ENCODE data around the gene MGAT4B. TPM values are rescaled to one million over a fixed set of nuclear protein-coding genes. Genes with fewer than 3 reads are reported as not detected.

MGAT4B gene
- total RNA-seq, 2 experiments from 2014 or later, result 141 to 145 TPM

DNA sequence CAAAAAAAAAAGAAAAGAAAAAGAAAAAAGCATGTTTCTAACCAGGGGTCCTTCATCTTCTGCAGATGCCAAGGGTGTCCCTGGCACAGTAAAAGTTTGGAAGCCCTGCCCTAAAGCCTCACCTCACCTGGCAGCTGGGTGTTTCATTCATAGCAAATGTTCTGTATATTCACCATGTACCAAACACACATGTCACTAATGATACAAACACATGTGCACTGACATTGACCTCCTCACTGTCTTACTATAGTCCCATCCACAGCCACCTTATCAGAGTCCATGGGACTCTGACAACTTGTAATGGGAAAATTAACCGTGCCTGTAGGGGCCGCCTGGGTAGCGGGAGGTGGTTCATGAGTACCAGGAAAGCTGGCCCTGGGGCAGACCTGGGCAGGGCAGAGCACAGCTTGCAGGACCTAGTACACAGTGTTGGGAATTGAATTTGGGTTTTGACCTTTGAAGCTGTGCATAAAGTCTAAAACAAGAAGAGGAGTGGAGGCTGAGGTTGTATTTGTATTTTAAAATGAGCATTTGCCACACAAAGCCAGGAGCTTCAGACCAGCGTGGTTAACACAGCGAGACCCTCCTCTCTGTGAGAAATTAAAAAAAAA lies 6.4 kb upstream of the MGAT4B start:
- intact Hi-C loops (cut with DNase I, micrococcal nuclease), result no loop called here
- no peak overlapping the region for H3K27ac Mint-ChIP-seq
- peaks cover 13% of the 10 kb centered on the region for H3K36me3 ChIP-seq (ENCODE audit: insufficient read depth, low read length)
- no peak for DNase-seq
- H3K27me3 ChIP-seq (ENCODE audit: control insufficient read depth in 1 of 2, insufficient read depth in 2 of 2, low read length in 2 of 2), result peaks cover 0 to 4% of the 10 kb centered on the region in 2 experiments
- TF ChIP-seq, protein P1, sequence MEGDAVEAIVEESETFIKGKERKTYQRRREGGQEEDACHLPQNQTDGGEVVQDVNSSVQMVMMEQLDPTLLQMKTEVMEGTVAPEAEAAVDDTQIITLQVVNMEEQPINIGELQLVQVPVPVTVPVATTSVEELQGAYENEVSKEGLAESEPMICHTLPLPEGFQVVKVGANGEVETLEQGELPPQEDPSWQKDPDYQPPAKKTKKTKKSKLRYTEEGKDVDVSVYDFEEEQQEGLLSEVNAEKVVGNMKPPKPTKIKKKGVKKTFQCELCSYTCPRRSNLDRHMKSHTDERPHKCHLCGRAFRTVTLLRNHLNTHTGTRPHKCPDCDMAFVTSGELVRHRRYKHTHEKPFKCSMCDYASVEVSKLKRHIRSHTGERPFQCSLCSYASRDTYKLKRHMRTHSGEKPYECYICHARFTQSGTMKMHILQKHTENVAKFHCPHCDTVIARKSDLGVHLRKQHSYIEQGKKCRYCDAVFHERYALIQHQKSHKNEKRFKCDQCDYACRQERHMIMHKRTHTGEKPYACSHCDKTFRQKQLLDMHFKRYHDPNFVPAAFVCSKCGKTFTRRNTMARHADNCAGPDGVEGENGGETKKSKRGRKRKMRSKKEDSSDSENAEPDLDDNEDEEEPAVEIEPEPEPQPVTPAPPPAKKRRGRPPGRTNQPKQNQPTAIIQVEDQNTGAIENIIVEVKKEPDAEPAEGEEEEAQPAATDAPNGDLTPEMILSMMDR (IDR thresholded peaks at IDR 0.05), result no peak
- H3K4me1 ChIP-seq (ENCODE audit: insufficient read depth, low read length), result peaks cover 18% of the 10 kb centered on the region
- H3K4me3 ChIP-seq (ENCODE audit: low read length), result no peak overlapping the region
- H3K27me3 Mint-ChIP-seq, result peaks cover 5% of the 10 kb centered on the region
- no peak overlapping the region for H3K27ac ChIP-seq (ENCODE audit: low read depth in 1 of 2, low read length in 2 of 2)
- H3K36me3 Mint-ChIP-seq (ENCODE audit: low read depth), result peaks cover 15% of the 10 kb centered on the region
- CTCF ChIA-PET, result no interaction called here
- peaks cover 14% of the 10 kb centered on the region for H3K4me1 Mint-ChIP-seq (ENCODE audit: low read depth)
- POLR2A ChIA-PET, result no interaction called here
- H3K4me3 Mint-ChIP-seq, result no peak overlapping the region
- no peaks in the 10 kb centered on the region for H3K9me3 ChIP-seq (ENCODE audit: control insufficient read depth in 1 of 2, insufficient read depth in 1 of 2, low read length in 2 of 2)
- ATAC-seq (ENCODE audit: poor library complexity), result no peak
- no peaks in the 10 kb centered on the region for H3K9me3 Mint-ChIP-seq

DNA sequence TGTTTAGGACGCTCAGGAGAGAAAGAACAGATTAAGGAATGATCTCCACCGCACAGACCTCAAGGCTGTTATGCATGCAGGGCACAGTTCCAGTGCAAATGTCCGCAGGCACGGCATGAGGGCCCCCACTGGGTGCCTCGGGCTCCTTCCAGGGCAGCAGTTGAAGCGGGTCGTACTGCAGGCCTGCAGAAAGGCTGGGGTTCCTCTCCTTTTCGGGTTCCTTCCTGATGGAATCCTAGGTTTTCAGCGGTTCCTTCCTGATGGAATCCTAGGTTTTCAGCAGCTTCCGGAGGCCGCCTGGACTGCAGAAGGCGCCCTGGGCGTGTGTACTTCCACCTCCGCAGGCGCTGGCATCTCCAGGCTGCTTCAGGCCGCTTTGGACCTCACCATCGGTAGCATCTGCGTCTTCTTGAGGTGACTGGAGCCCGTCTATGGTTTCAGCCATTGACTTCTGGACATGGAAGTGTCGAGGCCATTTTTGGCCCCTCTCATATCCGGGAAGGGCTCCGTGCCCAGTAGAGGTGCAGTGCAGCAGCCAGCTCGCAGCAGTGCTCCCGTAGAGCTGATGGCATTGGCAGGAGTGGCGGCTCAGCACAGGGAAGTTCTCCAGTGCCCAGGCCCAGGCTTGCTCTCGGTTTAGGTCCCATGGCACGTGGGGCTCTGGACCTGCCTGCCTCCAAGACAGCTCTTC lies 5.6 kb upstream of the MGAT4B start:
- H3K27ac Mint-ChIP-seq, result no peak overlapping the region
- Histone ChIP-seq H3K27me3 (ENCODE audit: control insufficient read depth in 1 of 2, insufficient read depth in 2 of 2, low read length in 2 of 2) (peaks cover 0 to 3% of the 10 kb centered on the region in 2 experiments), H3K27ac (ENCODE audit: low read depth in 1 of 2, low read length in 2 of 2) (no peak overlapping the region), H3K9me3 (ENCODE audit: control insufficient read depth in 1 of 2, insufficient read depth in 1 of 2, low read length in 2 of 2) (no peaks in the 10 kb centered on the region), H3K36me3 (ENCODE audit: insufficient read depth, low read length) (peaks cover 13% of the 10 kb centered on the region), H3K4me1 (ENCODE audit: insufficient read depth, low read length) (peaks cover 20% of the 10 kb centered on the region), H3K4me3 (ENCODE audit: low read length) (no peak overlapping the region)
- intact Hi-C loops (cut with DNase I, micrococcal nuclease), result no loop called here
- H3K9me3 Mint-ChIP-seq, result no peaks in the 10 kb centered on the region
- TF ChIP-seq, protein P1 (IDR thresholded peaks at IDR 0.05), result no peak
- ChIA-PET CTCF (interaction anchor here (2.1 kb wide), 1 partner anchor 10 kb away, joined by 11 read pairs; no protein-coding TSS in a partner anchor), POLR2A (no interaction called here)
- peaks cover 15% of the 10 kb centered on the region for H3K36me3 Mint-ChIP-seq (ENCODE audit: low read depth)
- H3K27me3 Mint-ChIP-seq, result peaks cover 5% of the 10 kb centered on the region
- DNase-seq, result peak in 1 of 14 experiments; percentile 12
- no peak for ATAC-seq (ENCODE audit: poor library complexity)
- H3K4me3 Mint-ChIP-seq, result no peak overlapping the region
- H3K4me1 Mint-ChIP-seq (ENCODE audit: low read depth), result peaks cover 6% of the 10 kb centered on the region

DNA sequence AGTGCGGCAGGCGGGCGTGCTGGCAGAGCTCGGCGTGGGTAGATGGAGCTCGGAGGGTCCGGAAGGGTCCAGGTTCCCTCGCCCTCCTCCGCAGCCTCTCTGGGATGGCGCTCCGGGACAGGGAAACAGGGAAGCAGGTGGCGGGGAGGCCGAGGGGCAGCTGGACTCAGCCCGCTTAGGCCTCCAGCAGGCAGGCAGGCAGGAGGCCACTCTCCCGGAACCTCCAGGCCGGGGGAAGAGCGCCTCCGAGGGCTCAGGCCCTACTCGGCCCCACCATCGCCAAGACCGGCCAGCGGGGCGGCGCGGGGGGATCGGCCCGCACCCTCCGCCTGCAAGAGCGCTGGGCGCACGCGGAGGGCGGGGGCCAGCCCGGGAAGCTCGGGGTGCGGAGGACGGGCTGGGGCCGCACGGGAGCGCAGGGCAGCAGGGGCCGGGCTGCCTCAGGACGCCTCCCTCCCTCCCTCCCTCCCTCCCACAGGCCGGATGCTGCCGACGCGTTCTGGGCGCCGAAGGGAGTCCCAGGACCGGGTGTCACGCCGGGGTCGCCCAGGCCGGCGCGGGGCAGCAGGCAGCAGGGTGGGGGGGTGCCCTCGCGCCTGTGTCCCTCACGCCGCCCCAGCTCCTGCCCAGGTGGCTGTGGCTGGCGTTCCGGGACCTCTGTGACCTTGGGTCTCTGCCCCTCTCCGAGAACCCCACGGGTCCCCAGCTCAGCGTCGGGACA lies 977 bp downstream of the MGAT4B start:
- Mint-ChIP-seq H3K27me3 (no peaks in the 10 kb centered on the region), H3K4me1 (ENCODE audit: low read depth) (peaks cover 33% of the 10 kb centered on the region), H3K4me3 (peak overlapping the region; percentile 94), H3K27ac (peak overlapping the region; percentile 86), H3K9me3 (no peaks in the 10 kb centered on the region), H3K36me3 (ENCODE audit: low read depth) (peaks cover 13% of the 10 kb centered on the region)
- peaks cover 57% of the 10 kb centered on the region for H3K4me1 ChIP-seq (ENCODE audit: insufficient read depth, low read length)
- peak; percentile 7 for ATAC-seq (ENCODE audit: poor library complexity)
- ChIA-PET POLR2A (interaction anchor here (0.6 to 4.7 kb wide), 7 partner anchors 10 to 182 kb away, joined by 3 to 48 read pairs (median 6); partner anchors contain the start of genes HNRNPH1, LTC4S, MAML1 and SQSTM1), CTCF (no interaction called here)
- H3K27ac ChIP-seq (ENCODE audit: low read depth in 1 of 2, low read length in 2 of 2), result peak overlapping the region; percentile 44 to 67
- no peaks in the 10 kb centered on the region for H3K27me3 ChIP-seq (ENCODE audit: control insufficient read depth in 1 of 2, insufficient read depth in 2 of 2, low read length in 2 of 2)
- peak overlapping the region; percentile 60 for H3K4me3 ChIP-seq (ENCODE audit: low read length)
- H3K36me3 ChIP-seq (ENCODE audit: insufficient read depth, low read length), result peaks cover 4% of the 10 kb centered on the region
- no peaks in the 10 kb centered on the region for H3K9me3 ChIP-seq (ENCODE audit: control insufficient read depth in 1 of 2, insufficient read depth in 1 of 2, low read length in 2 of 2)
- TF ChIP-seq, protein P1 (IDR thresholded peaks at IDR 0.05), result no peak
- intact Hi-C loops (cut with DNase I, micrococcal nuclease), result loop anchor here (1.0 to 10.0 kb wide), 5 partner anchors 15 to 489 kb away; partner anchors contain the start of genes MAPK9 (in 1 of the 2), MRNIP (in 1 of the 2) and SQSTM1 (in 1 of the 2)
- peak in 5 of 14 experiments; percentile 26 to 67 (median 62) for DNase-seq

Data from CD4-positive, alpha-beta T cell (primary cell).